Lower lobe of right lung (tissue), 2 donors: ENCODE measurements around the gene CACNA1E. TPM values are rescaled to one million over a fixed set of nuclear protein-coding genes. Genes with fewer than 3 reads are reported as not detected.

Experiments used
- ATAC-seq, 2 donors: fragments of 200-7000 bp; cut with Tn5 transposase; one replicate each; pipeline ENCODE4 v1.9.1; 2020 to 2022; ENCODE audit warnings: mild to moderate bottlenecking in 2 of 2, moderate library complexity in 2 of 2
- DNase-seq: peaks from one replicate; pipeline ENCODE4 v3.0.0-alpha.2; 2020
- H3K27ac ChIP-seq: fragments of 200-600 bp; one replicate; pipeline ENCODE4 v1.8.0; 2022
- H3K27me3 ChIP-seq: fragments of 200-600 bp; one replicate; pipeline ENCODE4 v1.8.0; 2022; ENCODE audit warnings: low read depth
- H3K36me3 ChIP-seq: fragments of 200-600 bp; one replicate; pipeline ENCODE4 v1.8.0; 2022; ENCODE audit warnings: mild to moderate bottlenecking
- H3K4me1 ChIP-seq: fragments of 200-600 bp; one replicate; pipeline ENCODE4 v1.8.0; 2022
- H3K4me3 ChIP-seq: fragments of 200-600 bp; one replicate; pipeline ENCODE4 v1.8.0; 2022; ENCODE audit warnings: mild to moderate bottlenecking
- H3K9me3 ChIP-seq: fragments of 200-600 bp; one replicate; pipeline ENCODE4 v1.8.0; 2022
- intact Hi-C: fragments of 100-400 bp; cut with DNase I; formaldehyde crosslinking; loops from one replicate; pipeline ENCODE4 v1.11.0; 2022
- total RNA-seq: library from RNA; stranded (reverse); fragmentation: NEBNext Ultra II Directional; extraction: Animal tissue kit (Norgen Biotek cat#: 25700); gene quantifications from one replicate; pipeline ENCODE4 v1.2.1, GENCODE V29; 2021
- TF ChIP-seq, protein P1 (sequence below): fragments of 200-600 bp; IDR thresholded peaks from one replicate; pipeline ENCODE4 v1.8.0; 2022; ENCODE audit warnings: antibody characterized with exemption, mild to moderate bottlenecking
- donor health status: DM: no; HTN: yes; CAD: no; lungs with severe emphysema.

Gene CACNA1E
- total RNA-seq, 1 donor from 2014 or later: 0.27 TPM

DNA sequence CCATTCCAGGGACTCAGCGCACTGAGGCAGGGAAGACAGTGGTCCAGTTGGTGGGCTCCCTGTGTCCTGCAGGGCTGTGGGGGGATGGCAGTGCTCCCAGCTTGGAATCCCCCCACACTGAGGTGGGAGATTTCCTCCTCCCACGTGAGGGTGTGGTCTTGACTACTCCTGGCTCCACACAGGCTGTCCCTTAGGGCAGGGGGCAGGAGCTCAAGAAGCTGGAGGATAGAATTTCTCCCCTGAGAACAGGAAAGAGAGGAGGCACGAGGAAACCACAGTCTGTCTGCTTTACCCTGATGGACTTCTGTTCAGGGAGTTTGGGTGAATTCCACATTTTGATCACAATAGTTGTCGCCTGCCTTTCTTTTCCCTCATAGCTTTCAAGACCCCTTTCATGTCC lies 62.1 kb downstream of the CACNA1E start:
- ATAC-seq: no peak
- TF ChIP-seq, protein P1, sequence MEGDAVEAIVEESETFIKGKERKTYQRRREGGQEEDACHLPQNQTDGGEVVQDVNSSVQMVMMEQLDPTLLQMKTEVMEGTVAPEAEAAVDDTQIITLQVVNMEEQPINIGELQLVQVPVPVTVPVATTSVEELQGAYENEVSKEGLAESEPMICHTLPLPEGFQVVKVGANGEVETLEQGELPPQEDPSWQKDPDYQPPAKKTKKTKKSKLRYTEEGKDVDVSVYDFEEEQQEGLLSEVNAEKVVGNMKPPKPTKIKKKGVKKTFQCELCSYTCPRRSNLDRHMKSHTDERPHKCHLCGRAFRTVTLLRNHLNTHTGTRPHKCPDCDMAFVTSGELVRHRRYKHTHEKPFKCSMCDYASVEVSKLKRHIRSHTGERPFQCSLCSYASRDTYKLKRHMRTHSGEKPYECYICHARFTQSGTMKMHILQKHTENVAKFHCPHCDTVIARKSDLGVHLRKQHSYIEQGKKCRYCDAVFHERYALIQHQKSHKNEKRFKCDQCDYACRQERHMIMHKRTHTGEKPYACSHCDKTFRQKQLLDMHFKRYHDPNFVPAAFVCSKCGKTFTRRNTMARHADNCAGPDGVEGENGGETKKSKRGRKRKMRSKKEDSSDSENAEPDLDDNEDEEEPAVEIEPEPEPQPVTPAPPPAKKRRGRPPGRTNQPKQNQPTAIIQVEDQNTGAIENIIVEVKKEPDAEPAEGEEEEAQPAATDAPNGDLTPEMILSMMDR: no peak
- intact Hi-C loops: no loop called here

DNA sequence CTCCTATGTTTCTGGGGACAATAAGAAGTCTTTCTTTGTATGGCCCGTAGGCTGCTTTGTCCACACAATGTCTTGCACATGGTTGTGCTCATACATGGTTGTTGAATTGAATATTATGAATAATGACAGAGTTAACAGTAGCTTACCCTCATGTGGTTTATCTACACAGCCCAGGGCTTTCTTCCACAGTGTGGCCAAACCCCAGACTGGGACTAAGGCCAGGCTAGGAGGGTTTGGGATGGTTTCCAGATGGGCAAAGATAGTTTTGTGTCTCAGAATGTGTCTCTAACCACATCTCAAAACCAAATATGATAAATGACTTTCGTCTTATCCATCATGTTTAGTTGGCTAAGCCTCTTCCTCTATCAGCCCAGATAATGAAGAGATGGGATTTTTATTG lies 65.2 kb downstream of the CACNA1E start:
- H3K27ac ChIP-seq: no peak overlapping the region
- intact Hi-C loops: no loop called here
- H3K27me3 ChIP-seq: no peaks in the 10 kb centered on the region
- DNase-seq: no peak
- no peaks in the 10 kb centered on the region for H3K9me3 ChIP-seq
- no peak for ATAC-seq
- no peaks in the 10 kb centered on the region for H3K4me1 ChIP-seq
- TF ChIP-seq, protein P1: no peak
- H3K36me3 ChIP-seq: no peaks in the 10 kb centered on the region
- H3K4me3 ChIP-seq: no peak overlapping the region

More for the DNA sequence above, 62.1 kb downstream of the CACNA1E start:
- H3K4me3 ChIP-seq: no peak overlapping the region
- no peaks in the 10 kb centered on the region for H3K36me3 ChIP-seq
- H3K27ac ChIP-seq: no peak overlapping the region
- no peaks in the 10 kb centered on the region for H3K4me1 ChIP-seq
- DNase-seq: no peak
- no peaks in the 10 kb centered on the region for H3K27me3 ChIP-seq
- no peaks in the 10 kb centered on the region for H3K9me3 ChIP-seq

- Histone ChIP-seq H3K4me3 (no peak overlapping the region), H3K9me3 (no peaks in the 10 kb centered on the region), H3K27ac (no peak overlapping the region), H3K4me1 (no peaks in the 10 kb centered on the region), H3K36me3 (no peaks in the 10 kb centered on the region), H3K27me3 (no peaks in the 10 kb centered on the region)
- ATAC-seq (peak; percentile 28 to 54), DNase-seq (no peak)
- TF ChIP-seq, protein P1: no peak
- intact Hi-C loops: no loop called here
These were observed 67.9 kb downstream of the CACNA1E start for GRCh38 chr1:181551249-181551648.

DNA sequence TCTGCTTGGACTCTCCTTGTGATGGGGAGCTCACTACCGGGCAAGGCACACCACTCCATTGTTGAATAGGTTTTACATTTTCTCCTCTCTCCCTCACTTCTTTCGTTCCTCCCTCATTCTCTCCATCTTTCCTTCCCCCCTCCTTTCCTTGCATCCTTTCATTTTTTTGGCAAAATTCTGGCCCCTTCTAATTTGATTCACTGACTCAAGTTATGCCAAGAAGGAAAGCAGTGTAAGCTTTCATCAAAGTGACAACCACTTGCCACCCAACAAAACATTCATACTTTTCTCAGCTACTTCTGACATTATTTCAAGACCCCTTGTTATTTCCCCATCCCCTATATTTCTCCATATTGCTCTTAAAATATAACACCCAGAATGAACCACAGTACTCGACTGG lies 68.4 kb downstream of the CACNA1E start:
- intact Hi-C loops: no loop called here
- no peak overlapping the region for H3K4me3 ChIP-seq
- H3K27ac ChIP-seq: no peak overlapping the region
- no peak for DNase-seq
- H3K9me3 ChIP-seq: no peaks in the 10 kb centered on the region
- H3K4me1 ChIP-seq: no peaks in the 10 kb centered on the region
- no peaks in the 10 kb centered on the region for H3K36me3 ChIP-seq
- no peaks in the 10 kb centered on the region for H3K27me3 ChIP-seq
- TF ChIP-seq, protein P1: no peak
- no peak for ATAC-seq

DNA sequence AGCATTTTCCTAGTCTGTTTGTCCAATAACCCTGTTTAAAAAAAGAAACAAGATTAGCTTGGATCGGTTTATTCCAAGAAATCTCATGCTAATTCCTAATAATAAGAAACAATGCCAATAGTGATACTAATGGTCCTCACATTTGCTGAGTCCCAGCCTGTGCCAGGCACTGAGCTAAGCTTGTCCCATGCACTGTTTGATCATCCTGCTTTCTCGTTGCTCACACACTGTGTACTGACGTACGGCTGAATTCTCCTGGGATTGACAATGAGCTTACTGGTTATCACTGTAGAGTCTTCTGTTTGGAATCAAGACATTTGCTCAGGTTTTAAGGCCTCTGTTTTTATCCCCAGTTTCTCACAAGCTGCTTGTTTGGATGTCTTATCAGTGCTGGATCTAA lies 71.1 kb downstream of the CACNA1E start:
- Histone ChIP-seq H3K27me3 (no peaks in the 10 kb centered on the region), H3K27ac (no peak overlapping the region), H3K4me3 (no peak overlapping the region), H3K9me3 (no peaks in the 10 kb centered on the region), H3K4me1 (no peaks in the 10 kb centered on the region), H3K36me3 (no peaks in the 10 kb centered on the region)
- TF ChIP-seq, protein P1: no peak
- intact Hi-C loops: no loop called here
- DNase-seq (no peak), ATAC-seq (no peak)

- no peaks in the 10 kb centered on the region for H3K4me1 ChIP-seq
- intact Hi-C loops: no loop called here
- H3K27ac ChIP-seq: no peak overlapping the region
- no peaks in the 10 kb centered on the region for H3K9me3 ChIP-seq
- H3K36me3 ChIP-seq: no peaks in the 10 kb centered on the region
- H3K27me3 ChIP-seq: no peaks in the 10 kb centered on the region
- ATAC-seq (no peak), DNase-seq (no peak)
- TF ChIP-seq, protein P1: no peak
- H3K4me3 ChIP-seq: no peak overlapping the region
These were observed 73.3 kb downstream of the CACNA1E start for GRCh38 chr1:181556631-181557030.
